ENCODE data around the gene LRP8.

The LRP8 gene

GRCh38 chr1:53339736-53340635 is 12.1 kb upstream of the LRP8 start:
- DNase-seq = no peak

- DNase-seq = no peak
Observed at GRCh38 chr1:53338423-53338822, 10.6 kb upstream of the LRP8 start.

GRCh38 chr1:53337499-53337898 is 9.6 kb upstream of the LRP8 start:
- no peak for DNase-seq

GRCh38 chr1:53336146-53336545 is 8.3 kb upstream of the LRP8 start:
- DNase-seq = no peak

- DNase-seq = no peak
Observed at GRCh38 chr1:53335661-53336060, 7.8 kb upstream of the LRP8 start.

- no peak for DNase-seq
Observed at GRCh38 chr1:53334781-53335180, 6.9 kb upstream of the LRP8 start.

- no peak for DNase-seq
Observed at GRCh38 chr1:53334312-53334711, 6.4 kb upstream of the LRP8 start.

- DNase-seq = no peak
Observed at GRCh38 chr1:53332833-53333232, 5.0 kb upstream of the LRP8 start.

- DNase-seq = no peak
Observed at GRCh38 chr1:53332186-53332564, 4.3 kb upstream of the LRP8 start.

- no peak for DNase-seq
Observed at GRCh38 chr1:53331446-53332185, 3.7 kb upstream of the LRP8 start.

- DNase-seq = peak; percentile 20
Observed at GRCh38 chr1:53330819-53331218, 2.9 kb upstream of the LRP8 start.

GRCh38 chr1:53328541-53329499 is 950 bp upstream of the LRP8 start:
- DNase-seq = no peak

GRCh38 chr1:53327182-53327913 is 522 bp downstream of the LRP8 start:
- DNase-seq = peak; percentile 19

GRCh38 chr1:53326598-53327181 is 1.2 kb downstream of the LRP8 start:
- DNase-seq = no peak

GRCh38 chr1:53326088-53326597 is 1.7 kb downstream of the LRP8 start:
- peak; percentile 91 for DNase-seq

- no peak for DNase-seq
Observed at GRCh38 chr1:53325326-53326087, 2.4 kb downstream of the LRP8 start.

- no peak for DNase-seq
Observed at GRCh38 chr1:53324728-53325297, 3.1 kb downstream of the LRP8 start.

- DNase-seq = no peak
Observed at GRCh38 chr1:53324321-53324720, 3.5 kb downstream of the LRP8 start.

- DNase-seq = no peak
Observed at GRCh38 chr1:53323316-53323715, 4.6 kb downstream of the LRP8 start.

- DNase-seq = no peak
Observed at GRCh38 chr1:53321776-53322602, 5.9 kb downstream of the LRP8 start.

All from CD4-positive, alpha-beta T cell treated with Interferon gamma for 1 hour (primary cell).